ENCODE data around the gene UBASH3A.
"Not testable (repeated sequence)": the region's sequence is repeated elsewhere in the genome, so short reads cannot be mapped to it uniquely, and the experiment has no call there.

Gene UBASH3A

GRCh38 chr21:42392731-42393442 lies 10.8 kb upstream of the UBASH3A start:
- peak in 1 of 2 experiments; percentile 47 for DNase-seq

GRCh38 chr21:42393443-42393950 lies 10.2 kb upstream of the UBASH3A start:
- no peak for DNase-seq

GRCh38 chr21:42395302-42395701 lies 8.4 kb upstream of the UBASH3A start:
- DNase-seq, result no peak

GRCh38 chr21:42395905-42396651 lies 7.6 kb upstream of the UBASH3A start, which contains the start of gene TMPRSS3:
Gene TMPRSS3 (minus strand): TSS chr21:42396052. CDS start chr21:42395417, 635 bp downstream.
- no peak for DNase-seq

GRCh38 chr21:42396799-42397745 lies 6.6 kb upstream of the UBASH3A start:
- no peak for DNase-seq

- DNase-seq, result no peak
These were observed 5.8 kb upstream of the UBASH3A start for GRCh38 chr21:42397746-42398394.

GRCh38 chr21:42398436-42399028 lies 5.2 kb upstream of the UBASH3A start:
- no peak for DNase-seq

GRCh38 chr21:42400525-42400924 lies 3.2 kb upstream of the UBASH3A start:
- no peak for DNase-seq

- no peak for DNase-seq
These were observed 2.5 kb upstream of the UBASH3A start for GRCh38 chr21:42401154-42401553.

- no peak for DNase-seq
These were observed 1.9 kb upstream of the UBASH3A start for GRCh38 chr21:42401820-42402251.

GRCh38 chr21:42404539-42404938 lies 837 bp downstream of the UBASH3A start:
- DNase-seq, result peak; percentile 62 to 68

GRCh38 chr21:42405064-42406013 lies 1.6 kb downstream of the UBASH3A start:
- peak; percentile 58 to 61 for DNase-seq

- DNase-seq, result peak; percentile 76 to 79
These were observed 2.5 kb downstream of the UBASH3A start for GRCh38 chr21:42406201-42406621.

GRCh38 chr21:42406866-42407265 lies 3.2 kb downstream of the UBASH3A start:
- DNase-seq, result no peak

GRCh38 chr21:42407476-42407875 lies 3.8 kb downstream of the UBASH3A start:
- DNase-seq, result no peak

- not testable (repeated sequence) for DNase-seq
These were observed 5.0 kb downstream of the UBASH3A start for GRCh38 chr21:42408718-42409117.

- DNase-seq, result no peak
These were observed 5.7 kb downstream of the UBASH3A start for GRCh38 chr21:42409366-42409765.

- DNase-seq, result peak; percentile 62
These were observed 7.6 kb downstream of the UBASH3A start for GRCh38 chr21:42411197-42411869.

- DNase-seq, result no peak
These were observed 8.4 kb downstream of the UBASH3A start for GRCh38 chr21:42411891-42412635.

All from activated T-cell treated with anti-CD3 and anti-CD28 coated beads, Interleukin-2, amount 50 U/mL, for 48 hours (primary cell).